Smooth muscle cell (in vitro differentiated cells): Measurements from ENCODE around the gene PAX5. TPM values are rescaled to one million over a fixed set of nuclear protein-coding genes. Genes with fewer than 3 reads are reported as not detected.

Experiments
- DNase-seq: peaks from one replicate; lab custom pipeline; 2025; ENCODE audit not compliant: unreplicated experiment; lab: John Stamatoyannopoulos, UW
- H2AFZ ChIP-seq: fragments of 200-600 bp; sonication (generic); 2 replicates; pipeline ENCODE4 v1.6.0; 2016; ENCODE audit warnings: antibody characterized with exemption, low read depth, mild to moderate bottlenecking
- H3F3A ChIP-seq: fragments of 200-600 bp; sonication (generic); 2 replicates; pipeline ENCODE4 v1.6.0; 2017; ENCODE audit warnings: antibody characterized with exemption, low read depth
- H3K27ac ChIP-seq: fragments of 200-600 bp; sonication (generic); 2 replicates; pipeline ENCODE4 v1.5.1; 2016; ENCODE audit warnings: low read depth, mild to moderate bottlenecking
- H3K27me3 ChIP-seq: fragments of 200-600 bp; sonication (generic); 2 replicates; pipeline ENCODE4 v1.6.1; 2016; ENCODE audit warnings: low read depth, mild to moderate bottlenecking
- H3K36me3 ChIP-seq: fragments of 200-600 bp; sonication (generic); 2 replicates; pipeline ENCODE4 v1.5.1; 2016; ENCODE audit warnings: low read depth
- H3K4me1 ChIP-seq: fragments of 200-600 bp; sonication (generic); 2 replicates; pipeline ENCODE4 v1.5.1; 2016; ENCODE audit warnings: low read depth
- H3K4me2 ChIP-seq: fragments of 200-600 bp; sonication (generic); 2 replicates; pipeline ENCODE4 v1.6.0; 2016; ENCODE audit warnings: mild to moderate bottlenecking
- H3K4me3 ChIP-seq: fragments of 200-600 bp; sonication (generic); 2 replicates; pipeline ENCODE4 v1.5.1; 2016; ENCODE audit warnings: mild to moderate bottlenecking
- H3K79me2 ChIP-seq: fragments of 200-600 bp; sonication (generic); 2 replicates; pipeline ENCODE4 v1.6.0; 2016; ENCODE audit warnings: low read depth, mild to moderate bottlenecking
- H3K9ac ChIP-seq: fragments of 200-600 bp; sonication (generic); 2 replicates; pipeline ENCODE4 v1.6.0; 2016; ENCODE audit warnings: low read depth
- H3K9me3 ChIP-seq: fragments of 200-600 bp; sonication (generic); replicated peaks from 2 replicates; pipeline ENCODE4 v1.5.1; 2016; ENCODE audit warnings: low read depth
- H4K20me1 ChIP-seq: fragments of 200-600 bp; sonication (generic); 2 replicates; pipeline ENCODE4 v1.6.0; 2016; ENCODE audit warnings: low read depth
- WGBS: methylation state at CpG from one replicate; pipeline ENCODE4 v1.1.7; 2016; ENCODE audit warnings: low lambda C conversion rate; 5-methylcytosine and 5-hydroxymethylcytosine counted together
- polyA plus RNA-seq: library from polyadenylated mRNA; unstranded; fragments of >200 nt; fragmentation: Nextera tagmentation; extraction: Ambion mirVana; gene quantifications from 2 replicates; pipeline ENCODE4 v1.2.1, GENCODE V29; 2016
- total RNA-seq: library from RNA; depleted of rRNA; stranded (reverse); fragments of >200 nt; gene quantifications from 2 replicates; pipeline ENCODE4 v1.2.3, GENCODE V29; 2014
- TF ChIP-seq, protein P1 (sequence below): fragments of 200-600 bp; sonication (generic); IDR thresholded peaks from 2 replicates; pipeline ENCODE4 v1.5.1; 2017; ENCODE audit warnings: borderline replicate concordance, mild to moderate bottlenecking, antibody characterized with exemption; ENCODE audit not compliant: insufficient read depth, poor library complexity, severe bottlenecking

The PAX5 gene
- total and polyA plus RNA-seq, 2 experiments from 2014 or later: 0.09 TPM; not detected in 1

DNA sequence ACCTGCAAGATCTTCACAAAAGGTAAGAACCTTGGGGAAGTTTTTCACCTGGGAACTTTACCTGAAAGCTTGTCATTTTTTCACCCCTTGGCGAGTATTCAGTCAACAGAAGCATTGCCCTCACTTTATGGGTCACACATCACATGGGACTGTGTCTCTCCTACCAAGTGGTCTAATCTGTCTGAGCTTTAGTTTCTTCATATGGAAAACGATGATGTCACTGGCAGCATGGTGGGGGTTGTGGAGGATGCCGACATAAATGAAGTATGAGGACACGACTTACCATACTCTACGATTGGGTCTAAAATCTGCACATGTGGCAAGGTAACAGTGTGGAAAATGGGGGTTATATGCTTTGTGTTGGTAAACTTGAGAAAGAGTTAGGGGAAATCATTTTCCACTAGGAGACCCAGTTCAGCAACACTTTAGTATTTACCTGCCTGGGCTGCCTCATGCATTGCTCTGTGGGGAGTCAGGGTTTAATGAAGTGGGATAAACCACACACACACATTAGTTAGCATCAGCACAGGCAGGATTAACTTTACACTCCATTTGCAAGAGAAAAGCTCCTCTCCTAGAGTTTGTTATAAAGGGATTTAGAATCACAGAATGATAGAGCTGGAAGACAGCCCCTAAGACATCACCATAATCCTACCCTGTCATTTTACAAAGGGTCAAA lies 19.8 kb upstream of the PAX5 start:
- peaks cover 84% of the 10 kb centered on the region for H3K27me3 ChIP-seq

DNA sequence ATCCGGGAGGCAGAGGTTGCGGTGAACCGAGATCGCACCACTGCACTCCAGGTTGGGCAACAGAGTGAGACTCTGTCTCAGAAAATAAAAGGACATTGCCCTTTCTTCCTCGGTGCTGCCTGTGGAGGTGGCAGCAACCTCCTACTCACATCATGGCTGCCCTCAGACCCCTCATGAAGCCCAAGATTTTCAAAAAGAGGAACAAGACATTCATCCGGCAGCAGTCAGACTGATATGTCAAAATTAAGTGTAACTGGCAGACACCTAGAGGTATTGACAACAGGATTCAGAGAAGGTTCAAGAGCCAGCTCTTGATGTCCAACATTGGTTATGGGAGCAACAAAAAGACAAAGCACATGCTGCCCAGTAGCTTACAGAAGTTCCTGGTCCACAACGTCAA lies 12.6 kb upstream of the PAX5 start:
- H3K4me2 ChIP-seq: no peak overlapping the region
- H3F3A ChIP-seq: no peaks in the 10 kb centered on the region
- no peak overlapping the region for H2AFZ ChIP-seq
- no peaks in the 10 kb centered on the region for H4K20me1 ChIP-seq
- no peak for DNase-seq
- 92% methylated on average over 7 of the region's 7 CpGs for WGBS
- H3K9me3 ChIP-seq: no peaks in the 10 kb centered on the region
- H3K27ac ChIP-seq: no peak overlapping the region
- H3K79me2 ChIP-seq: no peaks in the 10 kb centered on the region
- no peaks in the 10 kb centered on the region for H3K36me3 ChIP-seq
- H3K4me3 ChIP-seq: no peak overlapping the region
- H3K4me1 ChIP-seq: no peaks in the 10 kb centered on the region
- TF ChIP-seq, protein P1, sequence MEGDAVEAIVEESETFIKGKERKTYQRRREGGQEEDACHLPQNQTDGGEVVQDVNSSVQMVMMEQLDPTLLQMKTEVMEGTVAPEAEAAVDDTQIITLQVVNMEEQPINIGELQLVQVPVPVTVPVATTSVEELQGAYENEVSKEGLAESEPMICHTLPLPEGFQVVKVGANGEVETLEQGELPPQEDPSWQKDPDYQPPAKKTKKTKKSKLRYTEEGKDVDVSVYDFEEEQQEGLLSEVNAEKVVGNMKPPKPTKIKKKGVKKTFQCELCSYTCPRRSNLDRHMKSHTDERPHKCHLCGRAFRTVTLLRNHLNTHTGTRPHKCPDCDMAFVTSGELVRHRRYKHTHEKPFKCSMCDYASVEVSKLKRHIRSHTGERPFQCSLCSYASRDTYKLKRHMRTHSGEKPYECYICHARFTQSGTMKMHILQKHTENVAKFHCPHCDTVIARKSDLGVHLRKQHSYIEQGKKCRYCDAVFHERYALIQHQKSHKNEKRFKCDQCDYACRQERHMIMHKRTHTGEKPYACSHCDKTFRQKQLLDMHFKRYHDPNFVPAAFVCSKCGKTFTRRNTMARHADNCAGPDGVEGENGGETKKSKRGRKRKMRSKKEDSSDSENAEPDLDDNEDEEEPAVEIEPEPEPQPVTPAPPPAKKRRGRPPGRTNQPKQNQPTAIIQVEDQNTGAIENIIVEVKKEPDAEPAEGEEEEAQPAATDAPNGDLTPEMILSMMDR: no peak
- peaks cover 70% of the 10 kb centered on the region for H3K27me3 ChIP-seq
- no peak overlapping the region for H3K9ac ChIP-seq

More for the DNA sequence above, 19.8 kb upstream of the PAX5 start:
- WGBS: 57% methylated on average over 5 of the region's 5 CpGs
- Histone ChIP-seq H2AFZ (no peak overlapping the region), H3K4me1 (peaks cover 8% of the 10 kb centered on the region), H4K20me1 (no peaks in the 10 kb centered on the region), H3K9me3 (no peaks in the 10 kb centered on the region), H3K27ac (no peak overlapping the region), H3K4me3 (no peak overlapping the region), H3K9ac (no peak overlapping the region), H3F3A (no peaks in the 10 kb centered on the region), H3K4me2 (no peak overlapping the region), H3K36me3 (no peaks in the 10 kb centered on the region), H3K79me2 (no peaks in the 10 kb centered on the region)
- DNase-seq: no peak
- TF ChIP-seq, protein P1: no peak

DNA sequence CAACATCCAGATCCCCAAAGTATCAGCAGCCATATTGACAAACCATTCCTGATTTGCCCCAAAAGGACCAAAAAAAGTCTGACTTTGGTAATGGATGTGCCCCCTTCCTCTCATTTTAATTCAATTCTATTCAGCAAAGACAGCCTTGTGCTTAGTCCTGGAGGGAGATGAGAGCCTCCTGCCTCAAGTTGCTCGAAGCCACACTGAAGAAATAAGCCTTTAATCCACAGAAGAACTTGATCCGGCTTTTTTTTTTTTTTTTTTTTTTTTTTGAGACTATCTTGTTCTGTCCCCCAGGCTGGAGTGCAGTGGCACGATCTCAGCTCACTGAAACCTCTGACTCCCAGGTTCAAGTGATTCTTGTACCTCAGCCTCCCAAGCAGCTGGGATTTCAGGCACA lies 8.4 kb upstream of the PAX5 start:
- TF ChIP-seq, protein P1: no peak
- no peaks in the 10 kb centered on the region for H3F3A ChIP-seq
- peaks cover 81% of the 10 kb centered on the region for H3K27me3 ChIP-seq
- H3K27ac ChIP-seq: no peak overlapping the region
- 69% methylated on average over 3 of the region's 3 CpGs for WGBS
- no peak overlapping the region for H3K4me2 ChIP-seq
- H3K9me3 ChIP-seq: no peaks in the 10 kb centered on the region
- no peak overlapping the region for H2AFZ ChIP-seq
- no peaks in the 10 kb centered on the region for H3K79me2 ChIP-seq
- no peak overlapping the region for H3K4me3 ChIP-seq
- DNase-seq: no peak
- peaks cover 17% of the 10 kb centered on the region for H3K4me1 ChIP-seq
- H3K36me3 ChIP-seq: no peaks in the 10 kb centered on the region
- no peaks in the 10 kb centered on the region for H4K20me1 ChIP-seq
- H3K9ac ChIP-seq: no peak overlapping the region
